NCI-H1417 (cell line): ENCODE results near the gene CLASRP.
"Not testable (repeated sequence)": the region's sequence is repeated elsewhere in the genome, so short reads cannot be mapped to it uniquely, and the experiment has no call there.

Experiments used
- DNase-seq, 3 experiments: peaks; one replicate each; lab custom pipeline; 2025; lab: John Stamatoyannopoulos, UW

CLASRP gene, protein sequence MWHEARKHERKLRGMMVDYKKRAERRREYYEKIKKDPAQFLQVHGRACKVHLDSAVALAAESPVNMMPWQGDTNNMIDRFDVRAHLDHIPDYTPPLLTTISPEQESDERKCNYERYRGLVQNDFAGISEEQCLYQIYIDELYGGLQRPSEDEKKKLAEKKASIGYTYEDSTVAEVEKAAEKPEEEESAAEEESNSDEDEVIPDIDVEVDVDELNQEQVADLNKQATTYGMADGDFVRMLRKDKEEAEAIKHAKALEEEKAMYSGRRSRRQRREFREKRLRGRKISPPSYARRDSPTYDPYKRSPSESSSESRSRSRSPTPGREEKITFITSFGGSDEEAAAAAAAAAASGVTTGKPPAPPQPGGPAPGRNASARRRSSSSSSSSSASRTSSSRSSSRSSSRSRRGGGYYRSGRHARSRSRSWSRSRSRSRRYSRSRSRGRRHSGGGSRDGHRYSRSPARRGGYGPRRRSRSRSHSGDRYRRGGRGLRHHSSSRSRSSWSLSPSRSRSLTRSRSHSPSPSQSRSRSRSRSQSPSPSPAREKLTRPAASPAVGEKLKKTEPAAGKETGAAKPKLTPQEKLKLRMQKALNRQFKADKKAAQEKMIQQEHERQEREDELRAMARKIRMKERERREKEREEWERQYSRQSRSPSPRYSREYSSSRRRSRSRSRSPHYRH

DNA sequence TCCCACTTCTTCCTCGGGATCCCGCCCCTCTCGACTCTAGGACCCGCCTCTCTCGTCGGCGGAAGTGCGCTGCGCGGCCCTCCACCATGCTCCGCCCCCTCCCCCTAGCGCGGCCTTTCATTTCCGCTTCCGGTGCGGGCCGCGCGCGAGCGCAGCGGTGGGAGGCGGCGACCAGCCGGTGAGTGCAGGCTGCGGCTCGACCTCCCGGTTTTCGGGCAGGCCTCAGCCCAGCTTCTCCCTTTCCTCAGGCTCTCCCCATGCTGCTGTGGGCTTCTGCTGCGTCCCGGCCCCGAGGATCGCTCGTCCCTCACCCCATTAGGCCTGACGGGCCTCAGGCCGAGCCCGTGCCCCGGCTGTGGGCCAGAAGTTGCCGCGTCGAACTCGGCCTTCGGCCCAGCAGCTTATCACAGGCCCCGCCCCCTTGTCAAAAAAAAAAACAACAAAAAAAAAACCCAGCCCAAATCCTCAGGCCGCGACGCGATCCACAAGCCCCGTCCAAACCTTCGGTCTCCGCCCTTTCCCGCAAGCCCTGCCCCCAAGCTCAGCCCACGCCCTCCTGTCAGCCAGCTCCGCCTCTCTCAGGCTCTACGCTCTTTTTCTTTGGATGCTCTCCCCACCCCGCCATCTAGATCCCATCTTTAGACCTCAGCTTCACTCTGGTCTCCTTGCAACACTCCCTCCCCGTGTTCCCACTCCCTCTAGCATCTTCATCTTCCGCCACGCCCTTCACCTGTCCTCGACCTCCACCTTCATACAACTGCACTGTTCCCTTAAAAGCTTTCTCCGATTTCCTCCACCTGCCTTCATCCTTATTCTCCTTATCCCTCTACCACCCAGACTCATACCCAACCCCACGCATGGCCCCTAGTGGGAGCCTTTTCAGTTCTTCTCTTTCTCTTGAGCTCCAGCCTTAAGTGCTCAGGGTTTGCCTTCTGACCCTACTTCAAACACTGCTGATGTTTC, at the start of gene CLASRP:
Gene CLASRP (plus strand): TSS at position 115 of the 963 bp plus-strand sequence. CDS start 1,168 bp downstream, outside the sequence.
- DNase-seq = peak; percentile 85 to 94 (median 86)

DNA sequence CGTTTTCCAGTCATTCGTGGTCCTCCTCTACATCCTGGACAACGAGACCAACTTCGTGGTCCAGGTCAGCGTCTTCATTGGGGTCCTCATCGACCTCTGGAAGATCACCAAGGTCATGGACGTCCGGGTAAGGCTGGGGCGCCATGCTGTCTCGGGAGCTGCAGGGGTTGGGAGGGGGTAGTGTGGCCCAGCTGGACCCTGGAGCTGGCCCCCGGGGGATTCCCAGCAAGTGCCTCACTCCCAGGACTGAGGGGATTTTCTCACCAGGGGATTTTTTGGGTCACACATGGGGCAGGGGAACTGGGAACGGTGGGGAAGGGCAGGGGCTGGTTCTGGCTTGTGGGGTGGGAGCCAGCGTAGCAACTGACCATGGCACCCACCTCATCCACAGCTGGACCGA, 48.4 kb upstream of the CLASRP start:
- DNase-seq = no peak

DNA sequence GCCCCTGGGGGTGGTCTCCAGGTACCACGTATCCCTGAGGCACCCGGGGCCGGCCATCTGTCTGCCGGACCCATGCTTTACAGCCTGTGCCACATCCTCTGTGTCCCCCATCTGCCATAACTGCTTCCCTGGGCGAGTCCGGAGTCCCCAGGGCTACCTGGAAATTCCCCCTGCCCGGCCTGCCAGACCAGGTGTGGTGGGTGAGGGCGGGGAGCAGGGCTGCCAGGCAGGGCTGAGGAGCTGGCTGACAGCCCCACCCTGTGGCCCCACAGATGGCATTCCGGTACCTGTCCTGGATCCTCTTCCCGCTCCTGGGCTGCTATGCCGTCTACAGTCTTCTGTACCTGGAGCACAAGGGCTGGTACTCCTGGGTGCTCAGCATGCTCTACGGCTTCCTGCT, 47.9 kb upstream of the CLASRP start:
- DNase-seq = no peak

DNA sequence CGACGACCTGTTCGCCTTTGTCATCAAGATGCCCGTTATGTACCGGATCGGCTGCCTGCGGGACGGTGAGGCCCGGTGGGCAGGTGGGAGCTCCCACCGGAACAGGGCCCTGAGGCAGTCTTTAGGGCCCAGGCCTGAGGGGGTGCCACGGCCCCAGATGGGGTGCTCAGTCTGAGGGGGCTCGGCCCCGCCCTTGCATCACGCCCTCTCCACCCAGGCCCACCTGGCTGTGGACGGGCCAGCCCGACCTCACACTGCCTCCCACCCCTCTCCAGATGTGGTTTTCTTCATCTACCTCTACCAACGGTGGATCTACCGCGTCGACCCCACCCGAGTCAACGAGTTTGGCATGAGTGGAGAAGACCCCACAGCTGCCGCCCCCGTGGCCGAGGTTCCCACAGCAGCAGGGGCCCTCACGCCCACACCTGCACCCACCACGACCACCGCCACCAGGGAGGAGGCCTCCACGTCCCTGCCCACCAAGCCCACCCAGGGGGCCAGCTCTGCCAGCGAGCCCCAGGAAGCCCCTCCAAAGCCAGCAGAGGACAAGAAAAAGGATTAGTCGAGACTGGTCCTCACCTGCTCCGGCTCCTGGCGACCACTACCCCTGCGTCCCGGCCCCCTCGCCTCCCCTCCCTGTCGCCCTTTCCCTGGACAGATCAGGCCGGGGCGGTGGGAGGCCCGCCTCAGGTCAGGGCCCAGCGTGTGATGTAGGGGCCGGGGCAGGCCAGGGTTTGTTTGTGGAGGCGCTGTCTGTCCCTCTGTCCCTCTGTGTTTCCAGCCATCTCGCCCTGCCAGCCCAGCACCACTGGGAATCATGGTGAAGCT, 46.3 kb upstream of the CLASRP start:
- no peak for DNase-seq

DNA sequence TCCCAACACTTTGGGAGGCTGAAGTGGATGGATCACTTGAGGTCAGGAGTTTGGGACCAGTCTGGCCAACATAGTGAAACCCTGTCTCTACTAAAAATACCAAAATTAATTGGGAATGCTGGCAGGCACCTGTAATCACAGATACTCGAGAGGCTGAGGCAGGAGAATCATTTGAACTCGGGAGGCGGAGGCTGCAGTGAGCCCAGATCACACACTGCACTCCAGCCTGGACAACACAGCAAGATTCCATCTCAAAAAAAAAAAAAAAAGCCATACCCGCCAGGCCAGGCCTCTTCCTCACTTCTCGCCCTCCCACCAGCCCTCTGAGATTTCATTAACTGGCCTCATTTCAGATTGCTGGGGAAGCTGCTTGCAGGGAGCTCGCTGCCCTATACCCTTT, 45.3 kb upstream of the CLASRP start:
- DNase-seq = no peak

DNA sequence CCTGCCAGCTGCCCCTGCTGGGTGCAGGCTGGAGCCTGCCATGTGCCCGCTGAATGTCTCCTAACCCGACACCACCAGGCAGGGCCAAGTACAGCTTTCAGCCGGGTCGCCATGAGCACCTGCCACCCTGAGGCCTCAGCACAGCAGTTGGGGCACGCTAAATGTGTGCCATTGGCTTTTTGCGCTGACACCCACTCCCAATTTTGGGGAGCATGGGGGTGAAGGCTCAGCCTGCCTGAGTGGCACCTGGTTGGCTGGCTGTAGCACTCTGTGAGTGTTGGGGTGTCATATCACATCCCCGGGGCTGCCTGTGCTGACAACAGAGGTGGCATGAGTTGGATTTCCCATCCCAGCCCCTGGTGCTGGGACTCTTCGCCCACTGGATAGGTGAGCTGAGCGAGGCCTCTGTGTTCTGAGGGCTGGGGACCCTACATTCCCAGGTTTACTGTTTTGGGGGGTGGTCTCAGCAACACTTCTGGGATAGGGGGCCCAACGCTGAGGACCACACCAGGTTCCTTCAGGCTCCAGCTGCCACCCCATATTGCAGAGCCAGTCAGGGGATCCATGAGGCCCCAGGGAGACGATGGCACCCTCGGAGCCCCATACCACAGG, 44.8 kb upstream of the CLASRP start:
- DNase-seq = no peak

DNA sequence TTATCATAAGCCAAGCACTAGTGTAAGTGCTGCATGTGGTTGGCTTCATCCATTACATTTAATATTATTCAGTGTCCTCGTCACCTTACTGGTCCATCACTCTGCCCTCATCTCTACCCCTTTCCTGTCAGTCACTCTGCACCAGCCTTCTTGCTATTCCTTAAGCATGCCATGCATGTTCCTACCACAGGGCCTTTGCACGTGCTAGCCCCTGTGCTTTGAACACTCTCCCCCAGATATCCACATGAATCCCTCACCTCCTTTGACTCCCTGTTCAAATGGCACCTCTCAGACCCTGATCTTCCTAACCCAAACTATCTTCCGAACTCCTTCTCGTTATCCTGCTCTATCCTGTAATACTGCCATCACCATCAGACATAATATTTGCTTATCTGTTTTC, 40.8 kb upstream of the CLASRP start:
- DNase-seq = no peak

DNA sequence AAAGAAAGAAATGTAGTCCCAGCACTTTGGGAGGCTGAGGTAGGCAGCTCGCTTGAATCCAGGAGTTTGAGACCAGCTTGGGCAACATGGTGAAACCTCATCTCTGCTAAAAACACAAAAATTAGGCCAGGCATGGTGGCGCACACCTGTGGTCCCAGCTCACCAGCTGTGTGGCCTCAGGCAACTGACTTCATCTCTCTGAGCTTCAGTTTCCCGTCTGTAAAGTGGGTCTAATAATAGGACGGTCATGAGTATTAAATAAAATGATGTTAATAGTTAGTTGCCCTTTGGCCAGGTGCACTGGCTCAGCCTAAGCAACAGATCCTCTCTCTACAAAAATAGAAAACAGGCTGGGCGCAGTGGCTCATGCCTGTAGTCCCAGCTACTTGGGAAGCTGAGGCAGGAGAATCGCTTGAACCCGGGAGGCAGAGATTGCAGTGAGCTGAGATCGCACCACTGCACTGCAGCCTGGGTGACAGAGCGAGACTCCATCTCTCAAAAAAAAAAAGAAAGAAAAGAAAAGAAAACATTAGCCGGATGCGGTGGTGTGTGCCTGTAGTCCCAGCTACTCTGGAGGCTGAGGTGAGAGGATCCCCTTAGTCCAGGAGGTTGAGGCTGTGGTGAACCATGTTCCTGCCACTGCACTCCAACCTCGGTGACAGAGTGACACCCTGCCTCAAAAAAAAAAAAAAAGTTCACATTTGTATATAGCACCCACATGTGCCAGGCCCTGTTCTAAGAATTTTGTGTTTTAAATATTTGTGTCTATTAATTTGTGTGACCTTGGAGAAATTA, 39.5 kb upstream of the CLASRP start:
- not testable (repeated sequence) for DNase-seq

DNA sequence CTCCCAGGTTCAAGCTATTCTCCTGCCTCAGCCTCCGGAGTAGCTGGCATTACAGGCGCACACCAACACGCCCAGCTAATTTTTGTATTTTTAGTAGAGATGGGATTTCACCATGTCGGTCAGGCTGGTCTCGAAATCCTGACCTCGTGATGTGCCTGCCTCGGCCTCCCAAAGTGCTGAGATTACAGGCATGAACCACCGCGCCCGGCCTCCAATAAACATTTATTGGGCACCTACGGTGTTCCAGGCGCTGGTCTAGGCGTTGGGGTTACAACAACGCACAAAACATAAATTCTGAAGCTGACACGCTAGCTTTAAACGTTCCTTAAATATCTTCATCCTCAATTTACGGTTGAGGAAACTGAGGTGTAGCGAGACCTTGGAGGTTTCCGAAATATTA, 38.2 kb upstream of the CLASRP start:
- not testable (repeated sequence) for DNase-seq

DNA sequence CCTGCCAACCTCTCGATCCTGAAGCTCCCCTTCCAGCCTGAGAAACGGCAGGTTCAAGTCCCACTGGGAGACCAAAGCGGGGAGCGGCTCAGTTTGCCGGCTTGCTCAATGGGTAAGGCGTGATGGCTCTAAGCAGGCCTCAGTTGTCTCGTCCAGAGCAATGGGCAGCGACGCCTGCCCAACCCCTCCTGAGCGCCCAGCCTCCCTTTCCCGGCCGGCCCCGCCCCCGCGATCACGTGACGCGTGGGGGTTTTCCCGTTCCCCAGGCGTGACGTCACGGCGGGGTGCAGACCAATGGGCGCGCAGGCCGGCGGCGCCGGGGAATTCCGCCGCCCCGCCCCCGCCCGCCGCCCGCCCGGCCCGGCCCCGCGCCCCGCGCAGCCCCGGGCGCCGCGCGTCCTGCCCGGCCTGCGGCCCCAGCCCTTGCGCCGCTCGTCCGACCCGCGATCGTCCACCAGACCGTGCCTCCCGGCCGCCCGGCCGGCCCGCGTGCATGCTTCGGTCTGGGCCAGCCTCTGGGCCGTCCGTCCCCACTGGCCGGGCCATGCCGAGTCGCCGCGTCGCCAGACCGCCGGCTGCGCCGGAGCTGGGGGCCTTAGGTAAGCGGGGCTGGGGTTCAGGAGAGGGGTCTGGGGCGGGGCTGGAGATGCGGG, 37.6 kb upstream of the CLASRP start, which contains the start of gene RELB:
Gene RELB (plus strand): TSS at position 378 of the 653 bp plus-strand sequence. CDS start 116 bp downstream, at position 494.
- DNase-seq = peak; percentile 77 to 93 (median 82)

DNA sequence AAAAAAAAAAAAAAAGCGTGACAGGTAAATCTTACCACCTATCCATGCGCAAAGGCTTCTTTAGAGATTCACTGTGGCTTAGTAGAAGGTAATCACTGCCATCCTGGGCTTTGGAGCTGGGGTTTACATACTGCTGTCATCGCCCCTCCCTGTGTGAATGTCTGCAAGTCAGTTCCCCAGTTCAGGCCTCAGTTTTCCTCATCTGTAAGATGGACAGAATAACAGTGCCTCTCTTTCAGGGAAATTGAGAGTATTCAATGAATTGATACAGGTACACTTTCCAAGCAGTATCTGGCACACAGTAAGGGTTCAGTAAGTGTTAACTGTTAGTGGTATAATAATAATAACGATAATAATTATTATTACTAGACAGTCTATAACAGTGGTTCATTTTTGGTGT, 35.4 kb upstream of the CLASRP start:
- no peak for DNase-seq

DNA sequence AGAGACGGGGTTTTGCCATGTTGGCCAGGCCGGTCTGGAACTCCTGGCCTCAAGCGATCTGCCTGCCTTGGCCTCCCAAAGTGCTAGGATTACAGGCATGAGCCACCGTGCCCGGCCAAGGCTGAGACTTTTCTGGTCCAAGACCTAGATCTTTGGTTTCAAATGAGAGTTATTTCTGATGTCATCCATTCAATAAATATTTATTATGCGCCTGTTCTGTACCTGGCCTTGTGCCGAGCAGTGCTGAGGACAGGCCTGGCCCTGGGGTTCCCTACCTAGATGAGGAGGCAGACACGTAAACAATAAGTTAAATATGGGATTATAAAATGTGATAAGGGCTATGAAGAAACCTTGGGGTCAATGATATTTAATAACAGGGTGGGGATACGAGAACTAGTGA, 33.1 kb upstream of the CLASRP start:
- no peak for DNase-seq

DNA sequence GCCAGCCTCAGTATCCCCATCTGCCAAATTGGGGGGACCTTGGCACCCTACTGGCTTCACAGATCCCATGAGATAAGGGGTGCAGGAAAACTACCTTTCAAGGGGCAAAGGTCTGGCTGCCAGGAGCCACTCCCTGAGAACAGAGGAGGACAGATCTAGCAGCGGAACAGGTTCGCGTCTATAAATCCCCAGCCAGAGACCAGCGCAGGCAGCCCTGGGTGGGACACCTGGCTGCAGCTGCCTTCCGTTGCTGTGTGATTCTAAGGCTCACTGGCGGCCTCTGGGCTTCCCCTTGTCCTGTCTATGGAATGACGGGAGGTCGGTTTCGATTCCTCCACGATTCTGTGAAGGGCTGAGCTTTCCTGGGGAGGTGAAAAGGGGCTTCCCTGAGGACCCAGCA, 30.3 kb upstream of the CLASRP start:
- no peak for DNase-seq

DNA sequence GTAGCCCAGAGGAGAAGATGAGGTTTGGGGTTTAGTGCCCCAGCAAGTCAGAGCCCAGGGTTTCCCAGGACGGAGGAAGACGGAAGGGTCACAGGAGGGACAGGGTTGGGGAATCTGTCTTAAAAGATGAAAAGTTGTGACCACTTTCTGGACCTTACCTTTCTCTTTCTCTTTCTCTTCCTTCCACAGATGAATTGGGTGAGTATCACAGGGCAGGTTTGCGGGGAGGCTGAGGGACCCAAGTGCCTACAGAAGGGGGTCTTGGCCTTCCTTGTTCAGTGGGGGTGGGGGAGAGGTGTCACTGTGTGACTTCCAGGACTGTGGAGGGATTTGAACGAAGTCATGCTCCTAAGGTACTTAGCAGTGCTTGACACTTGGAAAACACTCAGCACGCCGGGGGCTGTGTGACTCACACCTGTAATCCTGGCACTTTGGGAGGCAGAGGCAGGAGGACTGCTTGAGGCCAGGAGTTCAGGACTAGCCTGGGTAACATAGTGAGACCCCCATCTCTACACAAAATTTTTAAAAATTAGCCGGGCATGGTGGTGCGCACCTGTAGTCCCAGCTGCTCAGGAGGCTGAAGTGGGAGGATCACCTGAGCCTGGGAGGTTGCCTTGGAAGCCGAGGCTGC, 29.1 kb upstream of the CLASRP start:
- DNase-seq = no peak

DNA sequence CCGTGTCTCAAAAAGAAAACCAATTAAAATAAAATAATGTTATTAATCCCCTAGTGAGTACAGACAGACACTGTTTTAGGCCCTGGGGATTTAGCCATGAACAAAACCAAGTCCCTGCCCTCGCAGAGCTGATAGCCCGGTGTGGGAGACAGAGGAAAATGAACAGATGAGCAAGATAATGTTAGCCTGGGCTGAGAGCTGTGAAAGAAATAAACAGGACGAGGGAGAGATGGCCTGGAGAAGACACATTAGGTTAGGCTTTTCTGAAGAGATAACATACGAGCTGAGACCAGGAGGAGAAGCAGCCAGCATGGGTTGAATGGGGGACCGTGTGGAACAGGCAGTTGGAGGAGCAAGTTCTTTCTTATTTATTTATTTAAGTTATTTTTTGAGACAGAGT, 28.5 kb upstream of the CLASRP start:
- no peak for DNase-seq

DNA sequence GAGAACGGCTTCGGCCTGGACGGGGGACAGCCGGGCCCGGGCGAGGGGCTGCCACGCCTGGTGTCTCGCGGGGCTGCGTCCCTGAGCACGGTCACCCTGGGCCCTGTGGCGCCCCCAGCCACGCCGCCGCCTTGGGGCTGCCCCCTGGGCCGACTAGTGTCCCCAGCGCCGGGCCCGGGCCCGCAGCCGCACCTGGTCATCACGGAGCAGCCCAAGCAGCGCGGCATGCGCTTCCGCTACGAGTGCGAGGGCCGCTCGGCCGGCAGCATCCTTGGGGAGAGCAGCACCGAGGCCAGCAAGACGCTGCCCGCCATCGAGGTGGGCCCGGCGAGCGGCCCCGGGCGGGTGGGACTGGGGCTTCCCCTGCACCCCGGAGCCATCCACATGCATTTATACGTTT, 26.9 kb upstream of the CLASRP start:
- no peak for DNase-seq

DNA sequence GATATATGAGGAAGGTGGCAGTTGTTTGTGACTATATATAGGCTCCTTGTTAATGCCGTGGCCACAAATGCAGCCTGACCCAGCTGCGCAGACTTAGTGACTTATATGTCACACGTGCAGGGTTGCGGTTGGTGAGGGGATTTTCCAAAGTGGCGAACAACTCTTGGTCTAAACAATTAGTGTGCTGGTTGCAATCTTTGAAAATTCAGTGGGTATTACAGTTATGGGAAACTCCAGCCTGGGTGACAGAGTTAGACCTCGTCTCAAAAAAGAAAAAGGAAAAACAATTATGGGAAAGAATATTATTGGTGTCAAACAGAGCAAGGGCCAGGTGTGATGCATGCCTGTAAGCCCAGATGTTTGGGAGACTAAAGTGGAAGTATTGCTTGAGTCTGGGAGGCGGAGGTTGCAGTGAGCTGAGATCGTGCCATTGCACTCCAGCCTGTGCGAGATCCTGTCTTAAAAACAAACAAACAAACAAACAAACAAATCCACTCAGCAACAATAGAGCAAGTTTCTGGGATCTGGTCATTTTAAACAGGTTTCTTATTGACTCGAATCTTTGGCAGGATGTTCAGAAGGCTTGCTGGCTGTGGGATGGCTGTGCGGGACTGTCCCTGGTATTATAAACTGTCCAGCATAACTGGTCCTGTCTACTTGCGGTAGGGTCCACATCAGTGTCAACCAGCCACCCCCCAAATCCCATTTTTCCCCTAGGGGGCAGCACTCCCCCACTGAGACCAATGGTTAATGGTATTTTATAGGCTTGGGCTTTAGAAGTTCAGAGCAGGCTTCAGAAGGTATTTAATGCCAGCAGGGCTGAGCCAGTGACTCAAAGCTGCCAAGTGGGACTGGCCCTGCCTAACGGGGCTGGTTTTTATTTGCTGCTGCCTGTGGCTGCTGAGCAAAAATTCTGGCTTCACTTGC, 22.2 kb upstream of the CLASRP start:
- DNase-seq = peak; percentile 36 to 66 (median 58)

DNA sequence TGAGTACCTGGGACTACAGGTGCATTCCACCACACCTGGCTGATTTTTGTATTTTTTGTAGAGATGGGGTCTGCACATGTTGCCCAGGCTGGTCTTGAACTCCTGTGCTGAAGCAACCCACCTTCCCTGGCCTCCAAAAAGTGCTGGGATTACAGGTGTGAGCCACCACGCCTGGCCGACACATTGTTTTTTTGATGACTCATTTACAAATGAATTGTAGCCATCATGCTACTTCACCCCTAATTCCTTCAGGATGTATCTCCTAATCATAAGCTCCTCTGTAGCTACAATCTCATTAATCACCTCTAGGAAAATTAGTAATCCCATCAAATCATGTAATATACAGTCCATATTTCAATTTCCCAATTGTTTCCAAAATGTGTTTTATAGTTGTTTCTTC, 19.7 kb upstream of the CLASRP start:
- DNase-seq = no peak
